HCT116 (cell line): ENCODE measurements around the gene MAP4K1. TPM values are rescaled to one million over a fixed set of nuclear protein-coding genes. Genes with fewer than 3 reads are reported as not detected.

ENCODE experiments used
- ATAC-seq: fragments of 200-7000 bp; cut with Tn5 transposase; 2 replicates; pipeline ENCODE4 v1.9.1; 2020; ENCODE audit warnings: mild to moderate bottlenecking, moderate library complexity
- BruUV-seq: library from RNA; stranded (reverse); fragments of 400-500 nt; replicated peaks from 2 replicates; lab custom pipeline; 2021; lab: Mats Ljungman, UMichigan
- CTCF ChIA-PET: fragments of 300-600 bp; sonication (Branson Sonifier 250); formaldehyde crosslinking; loops from one replicate; lab custom pipeline; 2021; ENCODE audit warnings: antibody characterized with exemption; lab: Charles Lee
- POLR2A ChIA-PET: fragments of 300-600, 350-600 bp; sonication (Branson Sonifier 250); formaldehyde crosslinking; loops from one replicate; lab custom pipeline; 2021; ENCODE audit warnings: antibody characterized with exemption; lab: Charles Lee
- RAD21 ChIA-PET, 2 experiments: fragments of 300-600 bp; sonication (Branson Sonifier 250); formaldehyde crosslinking; loops; one replicate each; lab custom pipeline; 2023; ENCODE audit warnings: low total read pairs in 2 of 2; ENCODE audit not compliant: uncharacterized antibody in 2 of 2, unreplicated experiment in 2 of 2, low non-redundant PET in 1 of 2; lab: Charles Lee
- DNase-seq: peaks from one replicate; pipeline ENCODE4 v3.0.0-alpha.2; 2010; ENCODE audit warnings: low read depth, low spot score
- H2AFZ ChIP-seq: fragments of 200-600 bp; shearing (Covaris generic), sonication (generic); 2 replicates; pipeline ENCODE4 v1.6.1; 2017; ENCODE audit warnings: low read depth, mixed run types, mixed read lengths, antibody characterized with exemption, low read length; ENCODE audit not compliant: poor library complexity, severe bottlenecking
- H3K27ac ChIP-seq: 2 replicates; pipeline ENCODE4 v1.5.1; 2012; ENCODE audit warnings: low read depth, low read length
- H3K27me3 ChIP-seq: fragments of 200-600 bp; sonication (generic); 2 replicates; pipeline ENCODE4 v1.6.1; 2016; ENCODE audit warnings: mixed run types, low read length, mixed read lengths; ENCODE audit not compliant: insufficient read depth
- H3K36me3 ChIP-seq, 2 experiments: fragments of 200-500 bp in 1 of 2; fragments of 200-600 bp in 1 of 2; sonication (Bioruptor generic) in 1 of 2; sonication (generic) in 1 of 2; 2 replicates each; pipeline versions ENCODE4 v1.5.1 to v1.6.1; 2014 to 2016; ENCODE audit warnings: low read length in 2 of 2, inconsistent platforms in 1 of 2, mixed read lengths in 1 of 2, mixed run types in 1 of 2; ENCODE audit not compliant: insufficient read depth in 2 of 2, control insufficient read depth in 1 of 2
- H3K4me1 ChIP-seq, 2 experiments: fragments of 200-600 bp in 1 of 2; sonication (generic) in 1 of 2; 2 replicates each; pipeline versions ENCODE4 v1.5.1 to v1.6.1; 2012 to 2017; ENCODE audit warnings: low read length in 2 of 2, inconsistent platforms in 1 of 2, mild to moderate bottlenecking in 1 of 2, mixed read lengths in 1 of 2, mixed run types in 1 of 2, moderate library complexity in 1 of 2; ENCODE audit not compliant: insufficient read depth in 2 of 2, control insufficient read depth in 1 of 2
- H3K4me2 ChIP-seq: fragments of 200-600 bp; sonication (generic); 2 replicates; pipeline ENCODE4 v1.6.1; 2017; ENCODE audit warnings: mixed run types, low read length, mixed read lengths
- H3K4me3 ChIP-seq, 2 experiments: fragments of 200-600 bp in 1 of 2; sonication (generic) in 1 of 2; replicated peaks in 1 of 2; 2 replicates each; pipeline ENCODE4 v1.5.1; 2011 to 2016; ENCODE audit warnings: low read length in 2 of 2, control low read depth in 1 of 2, low read depth in 1 of 2, mild to moderate bottlenecking in 1 of 2, mixed read lengths in 1 of 2, mixed run types in 1 of 2
- H3K79me2 ChIP-seq: fragments of 200-600 bp; sonication (generic); 2 replicates; pipeline ENCODE4 v1.6.1; 2017; ENCODE audit warnings: mild to moderate bottlenecking, mixed run types, low read length, moderate library complexity, mixed read lengths; ENCODE audit not compliant: insufficient read depth
- H3K9ac ChIP-seq: fragments of 200-600 bp; sonication (generic); 2 replicates; pipeline ENCODE4 v1.6.1; 2016; ENCODE audit warnings: low read length, mixed read lengths
- H3K9me2 ChIP-seq: fragments of 200-600 bp; sonication (generic), shearing (Covaris generic); 2 replicates; pipeline ENCODE4 v1.6.1; 2017; ENCODE audit warnings: mixed run types, mild to moderate bottlenecking, moderate library complexity; ENCODE audit not compliant: insufficient read depth
- H3K9me3 ChIP-seq, 2 experiments: fragments of 200-500 bp in 1 of 2; fragments of 200-600 bp in 1 of 2; sonication (Bioruptor generic) in 1 of 2; sonication (generic) in 1 of 2; 2 replicates each; pipeline ENCODE4 v1.6.1; 2014 to 2017; ENCODE audit warnings: low read length in 2 of 2, mixed read lengths in 2 of 2, inconsistent platforms in 1 of 2, low read depth in 1 of 2, mild to moderate bottlenecking in 1 of 2, mixed run types in 1 of 2, moderate library complexity in 1 of 2; ENCODE audit not compliant: control insufficient read depth in 1 of 2, insufficient read depth in 1 of 2
- H4K20me1 ChIP-seq: fragments of 200-600 bp; sonication (generic), shearing (Covaris generic); 2 replicates; pipeline ENCODE4 v1.6.1; 2017; ENCODE audit warnings: mixed run types, mild to moderate bottlenecking, moderate library complexity; ENCODE audit not compliant: insufficient read depth
- CEBPB ChIP-seq: IDR thresholded peaks from 2 replicates; pipeline ENCODE4 v1.6.1; 2012; ENCODE audit warnings: low read depth
- ELF1 ChIP-seq: IDR thresholded peaks from 2 replicates; pipeline ENCODE4 v1.6.1; 2012; ENCODE audit warnings: low read depth, borderline replicate concordance
- EZH2 ChIP-seq: fragments of 200-600 bp; sonication (generic); IDR thresholded peaks from 2 replicates; pipeline ENCODE4 v1.6.1; 2017; ENCODE audit warnings: antibody characterized with exemption, mixed run types
- EZH2phosphoT487 ChIP-seq: fragments of 200-600 bp; IDR thresholded peaks from 2 replicates; pipeline ENCODE4 v1.6.1; 2018; ENCODE audit warnings: antibody characterized with exemption, borderline replicate concordance
- FOSL1 ChIP-seq: IDR thresholded peaks from 2 replicates; pipeline ENCODE4 v1.6.1; 2012; ENCODE audit warnings: low read depth
- JUND ChIP-seq: IDR thresholded peaks from 2 replicates; pipeline ENCODE4 v1.6.1; 2012
- POLR2AphosphoS5 ChIP-seq: IDR thresholded peaks from 2 replicates; pipeline ENCODE4 v1.6.1; 2011; ENCODE audit warnings: mild to moderate bottlenecking, low read depth, low read length, moderate library complexity
- RAD21 ChIP-seq: IDR thresholded peaks from 2 replicates; pipeline ENCODE4 v1.6.1; 2012; ENCODE audit warnings: low read depth, mild to moderate bottlenecking
- SIN3A ChIP-seq: IDR thresholded peaks from 2 replicates; pipeline ENCODE4 v1.6.1; 2012; ENCODE audit warnings: low read depth
- SP1 ChIP-seq: IDR thresholded peaks from 2 replicates; pipeline ENCODE4 v1.6.1; 2012; ENCODE audit warnings: low read depth
- SRF ChIP-seq: IDR thresholded peaks from 2 replicates; pipeline ENCODE4 v1.6.1; 2012; ENCODE audit warnings: low read depth
- YY1 ChIP-seq: IDR thresholded peaks from 2 replicates; pipeline ENCODE4 v1.6.1; 2011; ENCODE audit warnings: low read length, low read depth, moderate library complexity, mild to moderate bottlenecking; ENCODE audit not compliant: insufficient replicate concordance; ENCODE audit errors: extremely low read depth
- ZNF274 ChIP-seq: fragments of 200-500 bp; sonication (Bioruptor generic); IDR thresholded peaks from 2 replicates; pipeline ENCODE4 v1.6.1; 2014; ENCODE audit warnings: mild to moderate bottlenecking, low read depth, low read length, inconsistent platforms
- intact Hi-C: fragments of 100-400 bp; cut with micrococcal nuclease; formaldehyde crosslinking; loops from 2 replicates; pipeline ENCODE4 v1.10.0; 2022
- total RNA-seq: library from RNA; stranded (reverse); gene quantifications from one replicate; pipeline ENCODE4 v1.2.1, GENCODE V29; 2021; ENCODE audit not compliant: unreplicated experiment
- TF ChIP-seq, protein P1 (sequence below): IDR thresholded peaks from 2 replicates; pipeline ENCODE4 v1.6.1; 2011; ENCODE audit warnings: mild to moderate bottlenecking, low read length, moderate library complexity; ENCODE audit not compliant: insufficient replicate concordance; ENCODE audit errors: extremely low read depth
- TF ChIP-seq, protein P2 (sequence below): IDR thresholded peaks from 2 replicates; pipeline ENCODE4 v1.6.1; 2012
- TF ChIP-seq, protein P3 (sequence below): IDR thresholded peaks from 2 replicates; pipeline ENCODE4 v1.6.1; 2012

MAP4K1 gene
- total RNA-seq, 1 experiment from 2014 or later, result 9.1 TPM

DNA sequence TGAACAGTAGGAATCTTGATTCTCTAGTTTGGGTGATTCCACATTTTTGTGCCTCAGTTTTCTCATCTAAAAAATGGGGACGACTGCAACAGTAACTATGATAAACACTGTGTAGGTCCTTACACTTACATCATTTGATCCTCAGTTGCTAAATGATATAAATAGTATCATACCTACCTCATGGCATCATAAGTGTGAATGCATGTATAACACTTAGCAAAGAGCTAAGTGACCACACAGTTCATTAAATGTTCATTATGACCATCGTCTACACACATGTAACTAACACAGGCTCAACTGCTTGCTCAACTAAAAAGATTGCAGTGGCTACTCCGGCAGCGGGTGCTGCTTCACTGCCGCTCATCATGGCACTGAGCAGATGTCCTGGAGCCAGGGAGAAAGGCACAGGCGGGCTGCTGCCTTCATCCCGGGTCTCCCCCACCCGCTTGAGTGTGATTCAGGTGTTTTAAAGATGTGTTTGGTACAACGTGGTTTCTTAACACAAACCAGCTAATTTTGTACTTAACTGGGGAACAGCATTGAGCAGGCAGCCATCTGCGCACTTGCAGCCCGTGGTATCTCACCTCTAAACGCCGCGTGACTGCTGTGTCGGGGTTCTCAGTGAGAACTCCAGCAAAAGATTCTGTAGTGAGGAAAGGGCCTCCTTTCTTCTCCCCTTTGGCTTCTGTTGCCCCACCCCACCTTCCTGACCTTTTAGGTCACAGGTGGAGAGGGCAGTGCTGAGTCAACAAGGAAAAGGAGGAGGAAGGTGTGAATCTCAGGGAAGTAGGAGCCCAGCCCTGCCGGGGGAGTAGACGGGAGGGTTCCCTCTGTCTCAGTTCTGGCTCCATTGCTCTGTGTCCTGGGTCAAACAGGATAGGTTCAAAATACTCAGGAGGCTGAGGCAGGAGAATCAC, 18.0 kb upstream of the MAP4K1 start:
- intact Hi-C loops, result loop anchor here (2.0 to 10.0 kb wide), 3 partner anchors 121 to 297 kb away; partner anchors contain the start of genes FAM98C, MRPS12 and SARS2
- peak overlapping the region; percentile 45 for H3K4me2 ChIP-seq
- BruUV-seq, result no TSS peak
- ChIA-PET RAD21 (no interaction called here), CTCF (interaction anchor here (1.2 to 3.2 kb wide), 8 partner anchors 12 to 232 kb away, joined by 3 to 28 read pairs (median 8); partner anchors contain the start of genes ACTN4, EIF3K and FAM98C)
- H3K4me1 ChIP-seq, result peaks cover 15 to 53% of the 10 kb centered on the region in 2 experiments
- no peaks in the 10 kb centered on the region for H3K9me2 ChIP-seq
- 0 out of 4 replicates have a peak overlapping the region, but pooled peaks of 1 of the 2 experiments have one; percentile 12 for H3K4me3 ChIP-seq
- no peak overlapping the region for H2AFZ ChIP-seq
- H3K27me3 ChIP-seq, result no peaks in the 10 kb centered on the region
- H3K27ac ChIP-seq, result peak overlapping the region; percentile 29
- H3K36me3 ChIP-seq, result peaks cover 14 to 24% of the 10 kb centered on the region in 2 experiments; a peak in 3 of 4 replicates
- H3K9ac ChIP-seq, result peak overlapping the region; percentile 32
- TF ChIP-seq YY1 (no peak), JUND (no peak), SRF (no peak), SP1 (no peak), FOSL1 (no peak), RAD21 (no peak), EZH2phosphoT487 (no peak), POLR2AphosphoS5 (no peak), ELF1 (no peak), EZH2 (no peak), ZNF274 (no peak), SIN3A (no peak), CEBPB (no peak)
- TF ChIP-seq, protein P1, sequence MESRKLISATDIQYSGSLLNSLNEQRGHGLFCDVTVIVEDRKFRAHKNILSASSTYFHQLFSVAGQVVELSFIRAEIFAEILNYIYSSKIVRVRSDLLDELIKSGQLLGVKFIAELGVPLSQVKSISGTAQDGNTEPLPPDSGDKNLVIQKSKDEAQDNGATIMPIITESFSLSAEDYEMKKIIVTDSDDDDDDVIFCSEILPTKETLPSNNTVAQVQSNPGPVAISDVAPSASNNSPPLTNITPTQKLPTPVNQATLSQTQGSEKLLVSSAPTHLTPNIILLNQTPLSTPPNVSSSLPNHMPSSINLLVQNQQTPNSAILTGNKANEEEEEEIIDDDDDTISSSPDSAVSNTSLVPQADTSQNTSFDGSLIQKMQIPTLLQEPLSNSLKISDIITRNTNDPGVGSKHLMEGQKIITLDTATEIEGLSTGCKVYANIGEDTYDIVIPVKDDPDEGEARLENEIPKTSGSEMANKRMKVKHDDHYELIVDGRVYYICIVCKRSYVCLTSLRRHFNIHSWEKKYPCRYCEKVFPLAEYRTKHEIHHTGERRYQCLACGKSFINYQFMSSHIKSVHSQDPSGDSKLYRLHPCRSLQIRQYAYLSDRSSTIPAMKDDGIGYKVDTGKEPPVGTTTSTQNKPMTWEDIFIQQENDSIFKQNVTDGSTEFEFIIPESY, result no peak
- TF ChIP-seq, protein P2, sequence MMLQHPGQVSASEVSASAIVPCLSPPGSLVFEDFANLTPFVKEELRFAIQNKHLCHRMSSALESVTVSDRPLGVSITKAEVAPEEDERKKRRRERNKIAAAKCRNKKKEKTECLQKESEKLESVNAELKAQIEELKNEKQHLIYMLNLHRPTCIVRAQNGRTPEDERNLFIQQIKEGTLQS, result no peak
- TF ChIP-seq, protein P3, sequence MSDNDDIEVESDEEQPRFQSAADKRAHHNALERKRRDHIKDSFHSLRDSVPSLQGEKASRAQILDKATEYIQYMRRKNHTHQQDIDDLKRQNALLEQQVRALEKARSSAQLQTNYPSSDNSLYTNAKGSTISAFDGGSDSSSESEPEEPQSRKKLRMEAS, result no peak
- TF ChIP-seq, all 23 proteins: peak for 0
- peaks cover 11% of the 10 kb centered on the region; the same call in 1 of the 2 replicates for H3K79me2 ChIP-seq
- ATAC-seq (no peak), DNase-seq (no peak)
- no peaks in the 10 kb centered on the region for H3K9me3 ChIP-seq
- POLR2A ChIA-PET, result interaction anchor here (0.6 kb wide), 1 partner anchor 9 kb away, joined by 3 read pairs; no protein-coding TSS in a partner anchor
- H4K20me1 ChIP-seq, result no peaks in the 10 kb centered on the region
